BJ (cell line): Measurements from ENCODE around the gene PTER. TPM values are rescaled to one million over a fixed set of nuclear protein-coding genes. Genes with fewer than 3 reads are reported as not detected.

ENCODE experiments used
- CTCF ChIA-PET: fragments of 350-600 bp; formaldehyde crosslinking; extraction: SDS; loops from one replicate; lab custom pipeline; 2021; ENCODE audit warnings: antibody characterized with exemption, inconsistent platforms; lab: Yijun Ruan, JAX
- POLR2A ChIA-PET: fragments of 300-600 bp; sonication (Branson Sonifier 250); formaldehyde crosslinking; extraction: SDS; loops from one replicate; lab custom pipeline; 2021; ENCODE audit warnings: antibody characterized with exemption; lab: Charles Lee
- DNase-seq: peaks from one replicate; pipeline ENCODE4 v3.0.0-alpha.2; 2011; ENCODE audit warnings: low read depth
- H3K27me3 ChIP-seq: 2 replicates; pipeline ENCODE4 v1.6.0; 2011; ENCODE audit warnings: low read length; ENCODE audit not compliant: control insufficient read depth, insufficient read depth
- H3K36me3 ChIP-seq: 2 replicates; pipeline ENCODE4 v1.5.1; 2011; ENCODE audit warnings: low read length; ENCODE audit not compliant: control insufficient read depth, insufficient read depth
- H3K4me3 ChIP-seq: 2 replicates; pipeline ENCODE4 v1.5.1; 2011; ENCODE audit warnings: low read depth, mild to moderate bottlenecking, control low read depth, low read length
- CTCF ChIP-seq: IDR thresholded peaks from 2 replicates; pipeline ENCODE4 v1.5.1; 2011; ENCODE audit warnings: low read depth, mild to moderate bottlenecking, control low read depth, inconsistent platforms, low read length, moderate library complexity; ENCODE audit not compliant: insufficient read depth
- polyA plus RNA-seq: library from polyadenylated mRNA; depleted of rRNA; stranded (reverse); fragments of >200 nt; gene quantifications from 2 replicates; pipeline ENCODE4 v1.2.3, GENCODE V29; 2011

Gene PTER
- polyA plus RNA-seq, 1 experiment, result 9.3 TPM

- Histone ChIP-seq H3K27me3 (no peaks in the 10 kb centered on the region), H3K36me3 (no peaks in the 10 kb centered on the region), H3K4me3 (no peak overlapping the region)
- TF ChIP-seq CTCF, result no peak
- ChIA-PET CTCF (no interaction called here), POLR2A (no interaction called here)
- no peak for DNase-seq
Observed at GRCh38 chr10:16417341-16417740, 19.5 kb upstream of the PTER start.

- Histone ChIP-seq H3K4me3 (no peak overlapping the region), H3K27me3 (no peaks in the 10 kb centered on the region), H3K36me3 (no peaks in the 10 kb centered on the region)
- DNase-seq, result no peak
- ChIA-PET POLR2A (no interaction called here), CTCF (no interaction called here)
- TF ChIP-seq CTCF, result no peak
Observed at GRCh38 chr10:16423599-16423998, 13.2 kb upstream of the PTER start.

- no peak for TF ChIP-seq CTCF
- POLR2A ChIA-PET, result no interaction called here
- CTCF ChIA-PET, result no interaction called here
Observed at GRCh38 chr10:16425449-16425848, 11.4 kb upstream of the PTER start.

GRCh38 chr10:16429539-16429938 is 7.3 kb upstream of the PTER start:
- Histone ChIP-seq H3K4me3 (no peak overlapping the region), H3K36me3 (no peaks in the 10 kb centered on the region), H3K27me3 (no peaks in the 10 kb centered on the region; the same call in none of the 2 replicates)
- no peak for DNase-seq
- POLR2A ChIA-PET, result no interaction called here
- no peak for TF ChIP-seq CTCF
- CTCF ChIA-PET, result interaction anchor here (0.9 kb wide), 1 partner anchor 19 kb away, joined by 6 read pairs; no protein-coding TSS in a partner anchor

More at GRCh38 chr10:16425449-16425848, 11.4 kb upstream of the PTER start:
- no peak overlapping the region for H3K4me3 ChIP-seq
- H3K27me3 ChIP-seq, result no peaks in the 10 kb centered on the region
- DNase-seq, result no peak
- no peaks in the 10 kb centered on the region for H3K36me3 ChIP-seq

- POLR2A ChIA-PET, result no interaction called here
- Histone ChIP-seq H3K4me3 (peak overlapping the region; percentile 69), H3K27me3 (no peaks in the 10 kb centered on the region; the same call in none of the 2 replicates), H3K36me3 (no peaks in the 10 kb centered on the region)
- CTCF ChIA-PET, result no interaction called here
- TF ChIP-seq CTCF, result no peak
- no peak for DNase-seq
Observed at GRCh38 chr10:16436367-16436757, 448 bp upstream of the PTER start.
